ENCODE measurements around the gene MARCHF10.

DNA sequence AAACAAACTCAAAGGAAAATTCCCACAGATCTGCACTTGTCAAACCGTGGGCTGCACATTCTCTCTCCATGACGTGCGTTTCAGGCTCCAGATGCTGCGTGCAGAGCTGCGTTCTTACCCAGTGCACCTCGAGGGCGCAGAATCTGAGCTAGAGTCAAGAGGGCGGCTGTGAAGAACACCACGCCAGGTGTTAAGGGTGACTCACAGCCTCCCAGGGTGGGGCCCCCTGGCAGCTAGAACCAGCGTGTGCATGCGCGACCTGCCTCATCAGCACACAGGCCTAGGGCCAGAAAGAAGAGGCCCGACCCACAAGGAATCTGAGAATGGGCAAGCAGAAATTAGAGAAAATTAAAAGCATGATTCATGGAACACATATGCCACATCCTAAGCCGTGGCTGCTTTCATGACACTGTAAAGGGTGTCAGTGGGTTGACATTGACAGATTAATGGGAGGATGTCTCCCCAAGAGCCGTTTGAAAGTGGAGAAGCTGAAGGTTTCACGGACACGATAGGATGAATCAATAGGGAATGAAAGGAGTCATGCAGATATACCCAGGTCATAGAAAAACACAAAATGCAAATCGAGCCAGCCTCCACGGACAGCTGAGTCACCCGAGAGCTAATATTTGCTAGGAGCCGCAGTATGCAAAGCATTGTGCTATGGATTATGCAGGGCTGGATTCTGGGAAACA lies 29.0 kb downstream of the MARCHF10 start:
- TF ChIP-seq POLR2A (IDR thresholded peaks at IDR 0.05; ENCODE audit: low read length): no peak
- TF ChIP-seq GATA1 (IDR thresholded peaks at IDR 0.05; ENCODE audit: low read depth, low read length): no peak
